NCI-H524 treated with DMSO at 0.1 percent for 48 hours (cell line): ENCODE results near the gene PLEKHA4.
"Not testable (repeated sequence)": the region's sequence is repeated elsewhere in the genome, so short reads cannot be mapped to it uniquely, and the experiment has no call there.

ENCODE experiments used
- DNase-seq: peaks from one replicate; lab custom pipeline; 2025; lab: John Stamatoyannopoulos, UW

Gene PLEKHA4, protein sequence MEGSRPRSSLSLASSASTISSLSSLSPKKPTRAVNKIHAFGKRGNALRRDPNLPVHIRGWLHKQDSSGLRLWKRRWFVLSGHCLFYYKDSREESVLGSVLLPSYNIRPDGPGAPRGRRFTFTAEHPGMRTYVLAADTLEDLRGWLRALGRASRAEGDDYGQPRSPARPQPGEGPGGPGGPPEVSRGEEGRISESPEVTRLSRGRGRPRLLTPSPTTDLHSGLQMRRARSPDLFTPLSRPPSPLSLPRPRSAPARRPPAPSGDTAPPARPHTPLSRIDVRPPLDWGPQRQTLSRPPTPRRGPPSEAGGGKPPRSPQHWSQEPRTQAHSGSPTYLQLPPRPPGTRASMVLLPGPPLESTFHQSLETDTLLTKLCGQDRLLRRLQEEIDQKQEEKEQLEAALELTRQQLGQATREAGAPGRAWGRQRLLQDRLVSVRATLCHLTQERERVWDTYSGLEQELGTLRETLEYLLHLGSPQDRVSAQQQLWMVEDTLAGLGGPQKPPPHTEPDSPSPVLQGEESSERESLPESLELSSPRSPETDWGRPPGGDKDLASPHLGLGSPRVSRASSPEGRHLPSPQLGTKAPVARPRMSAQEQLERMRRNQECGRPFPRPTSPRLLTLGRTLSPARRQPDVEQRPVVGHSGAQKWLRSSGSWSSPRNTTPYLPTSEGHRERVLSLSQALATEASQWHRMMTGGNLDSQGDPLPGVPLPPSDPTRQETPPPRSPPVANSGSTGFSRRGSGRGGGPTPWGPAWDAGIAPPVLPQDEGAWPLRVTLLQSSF

DNA sequence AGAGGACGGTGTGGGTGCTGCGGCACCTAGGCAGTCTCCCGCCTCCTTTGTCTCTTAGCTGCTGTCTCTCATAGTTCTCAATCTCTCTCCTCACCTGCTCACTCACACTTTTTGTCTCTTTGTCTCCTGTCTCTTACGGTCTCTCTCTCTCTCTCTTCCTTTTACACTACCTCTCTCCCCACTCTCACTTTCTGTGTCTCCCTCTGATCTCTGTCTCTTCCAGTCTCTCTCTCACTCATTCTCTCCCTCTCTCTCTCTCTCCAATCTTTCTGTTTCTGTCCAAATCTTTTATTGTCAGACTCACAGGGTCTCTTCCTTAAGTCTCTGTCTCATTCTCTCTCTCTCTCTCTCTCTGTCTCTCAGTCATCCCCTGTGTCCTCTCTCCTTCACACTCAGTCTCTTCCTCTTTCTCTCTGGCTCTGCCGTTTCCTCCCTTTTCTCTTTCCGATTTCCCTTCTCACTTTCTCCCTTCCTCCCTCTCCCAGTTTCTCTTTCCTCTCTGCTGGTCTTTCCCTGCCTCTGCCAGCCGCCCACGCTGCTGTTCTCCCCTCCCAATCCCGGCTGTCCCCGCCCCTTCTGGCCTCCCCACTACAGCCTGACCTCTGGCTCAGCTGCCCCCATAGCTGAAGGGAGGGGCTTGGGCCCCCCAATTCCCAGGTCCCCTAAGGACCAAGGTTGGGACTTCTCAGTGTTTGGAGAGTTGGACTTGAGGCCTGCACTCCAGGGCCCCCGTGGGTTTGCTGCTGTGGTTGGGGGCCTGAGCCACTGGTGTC, at the start of gene PLEKHA4:
Gene PLEKHA4 (minus strand): TSS at position 504 of the 773 bp plus-strand sequence. CDS start 997 bp downstream, outside the sequence.
- no peak for DNase-seq

DNA sequence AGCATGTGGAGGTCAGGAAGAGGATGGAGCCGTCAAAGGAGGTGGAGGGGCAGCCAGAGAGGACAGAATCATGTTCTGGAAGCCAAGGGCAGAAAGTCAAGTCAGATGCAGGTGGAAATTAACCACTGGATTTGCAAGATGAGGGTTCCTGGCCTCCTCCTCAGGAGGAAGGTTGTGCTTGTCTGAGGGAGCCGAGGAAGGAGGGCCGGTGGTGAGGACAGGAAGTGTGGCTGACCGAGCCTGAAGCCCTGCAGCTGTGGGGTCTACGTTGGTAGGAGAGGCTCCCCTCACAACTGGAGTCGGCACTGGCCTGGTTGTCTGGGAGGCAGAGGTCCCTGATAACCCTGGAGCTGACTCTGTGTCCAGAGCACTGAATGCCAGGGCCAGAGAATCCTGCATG, 49.7 kb upstream of the PLEKHA4 start:
- DNase-seq, result no peak

- no peak for DNase-seq
These were observed 47.3 kb upstream of the PLEKHA4 start for GRCh38 chr19:48915757-48916156.

DNA sequence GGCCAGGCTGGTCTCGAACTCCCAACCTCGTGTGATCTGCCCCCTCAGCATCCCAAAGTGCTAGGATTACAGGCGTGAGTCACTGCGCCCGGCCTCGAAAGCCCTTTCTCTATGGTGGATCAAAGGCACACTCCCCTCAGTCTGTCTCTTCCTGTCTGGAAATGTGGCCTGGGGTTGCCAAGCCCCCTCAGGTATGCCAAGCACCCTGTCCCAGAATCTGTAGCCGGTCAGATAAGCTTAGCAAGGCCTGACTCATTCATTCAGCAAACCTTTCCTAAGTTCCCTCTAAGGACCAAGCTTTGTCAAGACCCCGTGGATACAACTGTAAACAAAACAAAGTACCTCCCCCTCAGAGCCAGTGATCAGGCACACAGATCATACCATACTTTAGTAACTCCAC, 45.8 kb upstream of the PLEKHA4 start:
- no peak for DNase-seq

DNA sequence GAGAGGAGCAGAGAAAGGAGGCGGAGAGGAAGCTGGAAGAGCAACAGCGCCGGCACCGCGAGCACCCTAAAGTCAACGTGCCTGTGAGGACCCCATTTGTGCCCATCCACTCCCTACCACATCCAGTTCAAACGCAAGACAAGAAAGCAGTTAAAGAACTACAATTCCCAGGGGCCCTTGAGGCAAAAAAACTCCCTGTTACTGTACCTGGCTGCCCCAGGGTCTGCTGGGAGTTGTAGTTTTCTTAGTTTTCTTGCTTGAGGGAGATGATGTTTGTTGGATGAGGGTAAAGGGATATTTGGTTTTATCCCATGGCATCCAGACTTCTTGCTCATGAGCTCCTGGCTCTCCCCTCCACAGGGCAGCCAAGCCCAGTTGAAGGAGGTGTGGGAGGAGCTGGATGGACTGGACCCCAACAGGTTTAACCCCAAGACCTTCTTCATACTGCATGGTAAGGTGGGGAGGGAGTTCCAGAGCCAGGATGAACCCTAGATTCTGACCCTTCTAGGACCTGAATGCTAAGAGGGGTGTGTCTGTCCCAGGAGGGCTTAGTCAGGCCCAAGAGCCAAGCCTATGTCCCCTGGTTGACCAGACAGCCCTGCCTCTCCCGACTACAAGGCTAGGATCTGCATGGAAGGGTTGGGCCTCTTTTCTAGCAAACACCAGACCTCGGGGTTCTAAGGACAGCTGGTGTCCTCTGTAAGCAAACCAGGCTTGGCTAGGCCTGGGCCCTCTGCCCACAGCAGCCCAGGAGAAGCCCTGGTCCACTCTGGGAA, 44.9 kb upstream of the PLEKHA4 start:
- no peak for DNase-seq

GRCh38 chr19:48910803-48911202, 42.4 kb upstream of the PLEKHA4 start:
- no peak for DNase-seq

DNA sequence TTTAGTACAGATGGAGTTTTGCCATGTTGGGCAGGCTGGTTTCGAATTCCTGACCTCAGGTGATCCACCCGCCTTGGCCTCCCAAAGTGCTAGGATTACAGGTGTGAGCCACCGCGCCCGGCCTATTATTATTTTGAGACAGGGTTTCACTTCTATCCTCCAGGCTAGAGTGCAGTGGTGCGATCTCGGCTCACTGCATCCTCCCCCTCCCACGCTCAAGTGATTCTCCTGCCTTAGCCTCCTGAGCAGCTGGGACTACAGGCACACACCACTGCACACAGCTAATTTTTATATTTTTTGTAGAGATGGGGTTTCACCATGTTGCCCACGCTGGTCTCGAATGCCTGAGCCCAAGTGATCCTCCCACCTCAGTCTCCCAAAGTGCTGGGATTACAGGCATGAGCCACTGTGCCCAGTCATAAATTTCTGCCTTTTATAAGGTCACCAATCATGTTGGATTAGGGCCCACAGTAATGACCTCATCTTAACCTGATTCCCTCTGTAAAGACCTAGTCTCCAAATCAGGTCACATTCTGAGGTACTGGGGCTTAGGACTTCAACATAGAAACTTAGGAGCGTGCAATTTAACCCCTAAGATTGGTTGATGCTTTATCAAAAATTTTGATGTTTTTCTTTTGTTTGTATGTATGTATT, 41.1 kb upstream of the PLEKHA4 start:
- DNase-seq, result not testable (repeated sequence)

- no peak for DNase-seq
These were observed 39.3 kb upstream of the PLEKHA4 start for GRCh38 chr19:48907671-48908070.

- no peak for DNase-seq
These were observed 37.9 kb upstream of the PLEKHA4 start for GRCh38 chr19:48906324-48906723.

- DNase-seq, result no peak
These were observed 37.2 kb upstream of the PLEKHA4 start for GRCh38 chr19:48905664-48906063.

GRCh38 chr19:48903788-48904187, 35.4 kb upstream of the PLEKHA4 start:
- DNase-seq, result not testable (repeated sequence)

DNA sequence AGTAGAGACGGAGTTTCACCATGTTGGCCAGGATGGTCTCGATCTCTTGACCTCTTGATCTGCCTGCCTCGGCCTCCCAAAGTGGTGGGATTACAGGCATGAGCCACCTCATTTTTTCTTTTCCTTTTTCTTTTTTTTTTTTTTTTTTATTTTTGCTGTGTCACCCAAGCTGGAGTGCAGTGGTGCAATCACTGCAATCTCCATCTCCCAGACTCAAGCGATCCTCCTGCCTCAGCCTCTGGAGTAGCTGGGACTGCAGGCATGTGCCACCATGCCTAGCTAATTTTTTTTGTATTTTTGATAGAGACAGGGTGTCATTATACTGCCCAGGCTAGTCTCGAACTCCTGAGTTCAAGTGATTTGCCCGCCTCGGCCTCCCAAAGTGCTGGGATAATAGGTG, 33.9 kb upstream of the PLEKHA4 start:
- not testable (repeated sequence) for DNase-seq

- DNase-seq, result no peak
These were observed 32.3 kb upstream of the PLEKHA4 start for GRCh38 chr19:48900477-48901406.

DNA sequence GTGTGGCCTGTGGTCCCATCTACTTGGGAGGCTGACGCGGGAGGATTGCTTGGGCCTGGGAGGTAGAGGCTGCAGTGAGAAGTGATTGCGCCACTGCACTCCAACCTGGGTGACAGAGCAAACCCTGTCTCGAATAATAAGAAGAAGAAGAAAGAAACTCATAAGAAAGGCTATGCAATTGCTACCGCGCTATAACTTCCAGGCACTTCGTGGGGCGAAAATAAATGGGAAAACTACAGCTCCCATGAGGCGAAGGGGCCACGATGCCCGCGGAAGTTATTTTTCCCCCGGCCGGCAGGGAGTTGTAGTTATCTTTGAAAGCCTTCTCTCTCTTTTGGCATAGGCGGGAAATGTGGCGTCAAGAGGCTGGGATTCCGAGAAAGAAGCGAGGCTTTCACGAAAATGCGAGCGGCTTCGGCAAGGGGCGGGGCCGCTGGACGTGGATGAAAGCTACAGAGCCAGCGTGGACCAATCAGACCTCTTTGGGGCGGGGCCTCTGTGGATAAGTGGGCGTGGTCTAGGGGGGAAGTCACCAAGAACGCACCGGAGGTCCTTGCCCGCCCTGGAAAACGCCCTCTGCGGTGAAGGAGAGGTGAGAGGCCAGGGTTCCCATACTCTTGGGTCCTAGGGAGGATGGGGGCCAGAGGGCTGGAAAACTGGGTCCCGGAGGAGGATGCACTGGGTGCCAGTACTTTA, 31.5 kb upstream of the PLEKHA4 start, which contains the start of gene NUCB1:
Gene NUCB1 (plus strand): TSS at position 532 of the 696 bp plus-strand sequence. CDS start 485 bp downstream, outside the sequence.
- peak; percentile 87 for DNase-seq

DNA sequence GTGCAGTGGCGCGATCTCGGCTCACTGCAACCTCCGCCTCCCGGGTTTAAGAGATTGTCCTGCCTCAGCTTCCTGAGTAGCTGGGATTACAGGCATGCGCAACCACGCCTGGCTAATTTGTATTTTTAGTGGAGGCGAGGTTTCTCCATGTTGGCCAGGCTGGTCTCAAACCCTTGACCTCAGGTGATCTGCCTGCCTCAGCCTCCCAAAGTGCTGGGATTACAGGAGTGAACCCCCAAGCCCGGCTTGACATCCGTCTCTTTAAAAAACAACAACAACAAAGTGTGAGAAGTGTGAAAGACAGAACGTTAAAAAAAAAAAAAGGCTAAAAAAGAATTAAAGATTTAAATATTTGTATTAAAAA, 31.0 kb upstream of the PLEKHA4 start:
- DNase-seq, result not testable (repeated sequence)

DNA sequence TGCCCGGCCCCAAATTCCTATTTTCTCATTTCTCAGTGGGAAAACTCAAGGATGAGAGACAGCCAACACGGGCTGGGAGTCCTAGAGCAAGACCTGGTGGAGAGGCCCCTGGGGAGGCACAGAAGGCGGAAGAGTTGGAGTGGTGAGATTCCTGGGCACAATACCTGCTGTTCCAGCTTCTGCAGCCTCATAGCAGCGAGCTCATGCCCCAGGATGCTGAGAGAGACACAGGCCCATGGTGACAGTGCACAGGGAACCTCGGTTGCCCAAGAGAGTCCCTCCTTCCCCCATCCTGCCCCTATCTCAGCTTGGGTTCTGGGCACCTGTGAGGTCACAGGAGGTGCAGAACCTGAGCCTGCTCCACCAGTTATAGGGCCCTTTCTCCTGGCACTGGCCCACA, 28.8 kb upstream of the PLEKHA4 start:
- no peak for DNase-seq

- no peak for DNase-seq
These were observed 27.8 kb upstream of the PLEKHA4 start for GRCh38 chr19:48896191-48896720.

DNA sequence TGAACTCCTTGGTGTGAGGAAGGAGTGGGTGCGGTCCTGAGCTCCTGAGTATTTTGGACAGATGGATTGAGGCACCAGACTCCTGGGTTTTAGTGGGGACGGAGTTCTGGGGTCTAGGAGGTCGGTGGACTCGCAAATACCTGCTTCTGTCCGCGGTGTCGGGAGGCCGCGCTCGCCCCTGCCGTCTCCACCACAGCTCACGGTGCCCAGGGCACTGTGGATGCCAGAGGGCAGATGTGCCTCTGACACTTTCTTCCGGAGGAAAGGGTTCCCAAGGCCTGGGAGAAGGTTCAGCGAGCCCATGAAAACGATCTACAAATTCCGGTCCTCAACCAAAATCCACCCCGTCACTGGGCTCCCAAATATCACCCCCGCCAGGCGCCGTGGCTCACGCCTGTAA, 26.8 kb upstream of the PLEKHA4 start:
- DNase-seq, result no peak

DNA sequence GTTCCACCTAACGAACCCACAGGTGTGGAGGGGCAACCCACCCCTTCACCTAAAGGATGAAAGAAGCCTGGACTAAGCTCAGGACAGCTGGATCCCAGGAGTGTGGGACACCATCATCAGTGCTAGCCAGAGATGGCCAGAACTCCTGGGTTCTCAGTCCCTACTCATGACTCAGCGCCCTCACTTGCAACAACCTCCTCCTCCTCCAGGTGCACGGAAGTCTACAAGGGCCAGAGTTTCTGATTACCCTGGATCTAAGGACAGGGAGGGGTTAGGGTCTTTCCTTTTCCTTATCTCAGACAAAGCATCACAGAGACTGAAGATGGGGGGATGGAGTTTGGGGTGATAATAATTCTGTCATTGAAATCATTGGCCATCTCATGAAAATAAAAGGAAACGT, 22.1 kb upstream of the PLEKHA4 start:
- no peak for DNase-seq
